Measurements from ENCODE around the gene SEMA3A. TPM values are rescaled to one million over a fixed set of nuclear protein-coding genes. Genes with fewer than 3 reads are reported as not detected.

SEMA3A gene
- total and polyA plus RNA-seq, 2 of the 4 experiments (the other 2 are of a cell fraction): 31.2 to 213 TPM

GRCh38 chr7:83983606-83984005 is 211.0 kb downstream of the SEMA3A start:
- Histone ChIP-seq H2BK20ac (ENCODE audit: low read depth, low read length) (no peak overlapping the region), H3K14ac (replicated peaks; ENCODE audit: low read depth, low read length) (no peak overlapping the region), H3K56ac (ENCODE audit: extremely low read depth, insufficient read depth, low read length) (no peak overlapping the region), H4K91ac (ENCODE audit: insufficient read depth, low read depth, low read length) (no peak overlapping the region), H3K36me3 (ENCODE audit: control insufficient read depth, insufficient read depth, low read length) (peaks cover 13% of the 10 kb centered on the region), H2AK9ac (replicated peaks; ENCODE audit: low read depth, low read length, poor library complexity) (no peak overlapping the region), H3K9ac (ENCODE audit: low read depth, low read length) (0 out of 2 replicates have a peak overlapping the region, but pooled peaks have one; percentile 37), H2AK5ac (ENCODE audit: low read depth, low read length) (no peak overlapping the region), H3K18ac (ENCODE audit: low read depth, low read length) (no peak overlapping the region), H3K27me3 (ENCODE audit: control insufficient read depth, insufficient read depth, low read length) (no peaks in the 10 kb centered on the region), H3K27ac (ENCODE audit: insufficient read depth, low read length) (no peak overlapping the region; the same call in 1 of the 2 replicates), H4K20me1 (ENCODE audit: insufficient read depth, low read length) (no peaks in the 10 kb centered on the region), H2BK15ac (ENCODE audit: low read depth, low read length) (no peak overlapping the region), H3K23ac (ENCODE audit: low read depth, low read length) (no peak overlapping the region), H3K9me1 (ENCODE audit: insufficient read depth, low read length) (no peaks in the 10 kb centered on the region; the same call in 1 of the 2 replicates), H2BK120ac (ENCODE audit: low read depth, low read length) (no peak overlapping the region), H3K4me1 (ENCODE audit: control insufficient read depth, insufficient read depth, low read length) (no peaks in the 10 kb centered on the region; the same call in 1 of the 2 replicates), H4K8ac (ENCODE audit: low read depth in 2 of 2, low read length in 2 of 2) (no peak overlapping the region), H3K4ac (ENCODE audit: low read depth, low read length) (no peak overlapping the region), H3K4me3 (ENCODE audit: insufficient read depth, low read depth, low read length) (no peak overlapping the region), H3K4me2 (ENCODE audit: low read depth, low read length) (no peak overlapping the region), H2BK5ac (ENCODE audit: low read depth, low read length, poor library complexity, severe bottlenecking) (no peak overlapping the region), H3K79me1 (ENCODE audit: low read depth in 1 of 2, low read length in 2 of 2) (peaks cover 4 to 9% of the 10 kb centered on the region in 2 experiments; a peak in 1 of 4 replicates), H2AFZ (replicated peaks; ENCODE audit: low read length, poor library complexity) (no peak overlapping the region), H3K9me3 (ENCODE audit: control insufficient read depth, insufficient read depth, low read length) (no peaks in the 10 kb centered on the region), H4K5ac (ENCODE audit: low read depth, low read length) (no peak overlapping the region)
- ChIA-PET CTCF (interaction anchor here (0.5 kb wide), 1 partner anchor 143 kb away, joined by 5 read pairs; no protein-coding TSS in a partner anchor), POLR2A (ENCODE audit: unreplicated experiment) (no interaction called here)
- no peak for ATAC-seq (ENCODE audit: low read depth)
- in situ Hi-C loops (cut with MboI; ENCODE audit: low sequenced_read_pairs) (loop anchor here (10.0 kb wide), 1 partner anchor 211 kb away; the partner anchor contains the start of gene SEMA3A), dilution Hi-C loops (cut with HindIII; ENCODE audit: low sequenced_read_pairs, unreplicated experiment) (no loop called here), intact Hi-C loops (cut with micrococcal nuclease) (no loop called here)
- no peak for TF ChIP-seq RFX5 (IDR thresholded peaks at IDR 0.05; ENCODE audit: low read depth, low read length)
- no peak for TF ChIP-seq SMC3 (IDR thresholded peaks at IDR 0.05; ENCODE audit: low read depth, low read length)
- TF ChIP-seq NFE2L2 (IDR thresholded peaks at IDR 0.05; ENCODE audit: low read depth, low read length): no peak
- no peak for TF ChIP-seq MAZ (IDR thresholded peaks at IDR 0.05; ENCODE audit: borderline replicate concordance, low read depth, low read length)
- no CpG with 5 or more reads among the region's 1 CpG for WGBS, 2 experiments (ENCODE audit: extremely low coverage in 2 of 2, insufficient read length in 1 of 2)
- no peak for DNase-seq
- BruUV-seq (replicated peaks): no TSS peak
